GM10248 (cell line): ENCODE measurements around the gene GPD2.
A peak's percentile ranks its signal among the peaks of the same experiment; 100 is the strongest.

Experiments
- CTCF ChIA-PET: fragments of 300-600 bp; sonication (Branson Sonifier 250); formaldehyde crosslinking; extraction: SDS; loops from one replicate; lab custom pipeline; 2021; ENCODE audit warnings: antibody characterized with exemption; lab: Yijun Ruan, JAX
- POLR2A ChIA-PET: fragments of 350-650 bp; sonication (Branson Sonifier 250); formaldehyde crosslinking; extraction: SDS; loops from one replicate; lab custom pipeline; 2020; ENCODE audit warnings: antibody characterized with exemption; lab: Yijun Ruan, JAX
- DNase-seq: peaks from one replicate; pipeline ENCODE4 v3.0.0; 2012; ENCODE audit errors: extremely low spot score
- CTCF ChIP-seq: IDR thresholded peaks from 2 replicates; pipeline ENCODE4 v1.5.1; 2012; ENCODE audit warnings: mild to moderate bottlenecking, low read depth; ENCODE audit errors: extremely low read depth, missing control alignments, control extremely low read depth

The GPD2 gene

GRCh38 chr2:156435718-156436496 lies at the start of gene GPD2:
GPD2 (plus strand) TSS chr2:156436379; CDS start chr2:156476106, 39,727 bp downstream.
- TF ChIP-seq CTCF = no peak
- peak; percentile 63 for DNase-seq
- CTCF ChIA-PET = interaction anchor here (0.9 to 1.0 kb wide), 2 partner anchors 8 to 51 kb away, joined by 3 read pairs; no protein-coding TSS in a partner anchor
- POLR2A ChIA-PET = interaction anchor here (0.6 to 0.9 kb wide), 2 partner anchors 94 to 971 kb away, joined by 3 to 4 read pairs; no protein-coding TSS in a partner anchor

- no peak for TF ChIP-seq CTCF
- POLR2A ChIA-PET = no interaction called here
- no peak for DNase-seq
- CTCF ChIA-PET = interaction anchor here (1.2 to 3.1 kb wide), 3 partner anchors 9 to 167 kb away, joined by 3 to 10 read pairs (median 3); no protein-coding TSS in a partner anchor
These were observed 42.0 kb upstream of the GPD2 start for GRCh38 chr2:156394033-156394741.

GRCh38 chr2:156396126-156396525 lies 40.1 kb upstream of the GPD2 start:
- ChIA-PET POLR2A (no interaction called here), CTCF (interaction anchor here (1.0 to 3.1 kb wide), 4 partner anchors 11 to 55 kb away, joined by 3 to 10 read pairs (median 4); no protein-coding TSS in a partner anchor)
- no peak for TF ChIP-seq CTCF
- peak; percentile 45 for DNase-seq

GRCh38 chr2:156397229-156397628 lies 39.0 kb upstream of the GPD2 start:
- no peak for DNase-seq
- CTCF ChIA-PET = interaction anchor here (1.3 to 3.1 kb wide), 2 partner anchors 12 to 56 kb away, joined by 4 to 10 read pairs; no protein-coding TSS in a partner anchor
- POLR2A ChIA-PET = no interaction called here
- TF ChIP-seq CTCF = no peak

GRCh38 chr2:156398176-156398575 lies 38.0 kb upstream of the GPD2 start:
- no peak for TF ChIP-seq CTCF
- ChIA-PET CTCF (interaction anchor here (2.8 to 3.5 kb wide), 2 partner anchors 51 to 63 kb away, joined by 10 to 19 read pairs; no protein-coding TSS in a partner anchor), POLR2A (no interaction called here)
- DNase-seq = no peak
